Breast epithelium (tissue), 4 donors: ENCODE data around the gene RCSD1. TPM values are rescaled to one million over a fixed set of nuclear protein-coding genes. Genes with fewer than 3 reads are reported as not detected.

ENCODE experiments used
- DNase-seq, 2 donors: peaks; one replicate each; pipeline ENCODE4 v3.0.0-alpha.2; 2019; ENCODE audit warnings: low spot score in 2 of 2
- H3K27ac ChIP-seq, 2 donors: fragments of 200-600 bp; sonication (generic) in 1 of 2; one replicate each; pipeline ENCODE4 v1.5.1; 2016 to 2019; ENCODE audit warnings: mild to moderate bottlenecking in 1 of 2
- H3K27me3 ChIP-seq, 2 donors: fragments of 200-600 bp; sonication (generic) in 1 of 2; one replicate each; pipeline versions ENCODE4 v1.5.1 to v1.6.0; 2017 to 2019; ENCODE audit warnings: control low read depth in 1 of 2, mild to moderate bottlenecking in 1 of 2
- H3K36me3 ChIP-seq: fragments of 200-600 bp; one replicate; pipeline ENCODE4 v1.5.1; 2019
- H3K4me1 ChIP-seq, 2 donors: fragments of 200-600 bp; sonication (generic); one replicate each; pipeline ENCODE4 v1.5.1; 2016 to 2019; ENCODE audit warnings: control low read depth in 1 of 2
- H3K4me3 ChIP-seq, 3 donors: fragments of 200-600 bp; sonication (generic); 1 replicate in 2 of 3; 2 replicates in 1 of 3; pipeline ENCODE4 v1.5.1; 2016 to 2019; ENCODE audit warnings: mild to moderate bottlenecking in 3 of 3, moderate library complexity in 2 of 3
- H3K9me3 ChIP-seq, 2 donors: fragments of 200-600 bp; sonication (generic) in 1 of 2; one replicate each; pipeline ENCODE4 v1.5.1; 2016 to 2019; ENCODE audit warnings: control low read depth in 1 of 2
- POLR2A ChIP-seq: fragments of 450-650 bp; IDR thresholded peaks from one replicate; pipeline ENCODE4 v1.6.1; 2016; ENCODE audit warnings: antibody characterized with exemption, mild to moderate bottlenecking, moderate library complexity
- POLR2AphosphoS5 ChIP-seq, 3 donors: sonication (generic); formaldehyde crosslinking; IDR thresholded peaks; one replicate each; pipeline ENCODE4 v1.6.1; 2017; ENCODE audit warnings: antibody characterized with exemption in 3 of 3
- intact Hi-C: fragments of 100-400 bp; cut with DNase I; formaldehyde crosslinking; loops from one replicate; pipeline ENCODE4 v1.15.1; 2023; ENCODE audit warnings: low total_unique reads
- total RNA-seq, 3 donors: library from RNA; depleted of rRNA; stranded (reverse); fragments of >200 nt; gene quantifications; one replicate each; pipeline ENCODE4 v1.1.0, GENCODE V29; 2016
- TF ChIP-seq, protein P1 (sequence below), 3 donors: fragments of 450-650 bp; IDR thresholded peaks; one replicate each; pipeline ENCODE4 v1.5.1; 2016 to 2017; ENCODE audit warnings: antibody characterized with exemption in 3 of 3, mild to moderate bottlenecking in 3 of 3, moderate library complexity in 3 of 3

RCSD1 gene, protein sequence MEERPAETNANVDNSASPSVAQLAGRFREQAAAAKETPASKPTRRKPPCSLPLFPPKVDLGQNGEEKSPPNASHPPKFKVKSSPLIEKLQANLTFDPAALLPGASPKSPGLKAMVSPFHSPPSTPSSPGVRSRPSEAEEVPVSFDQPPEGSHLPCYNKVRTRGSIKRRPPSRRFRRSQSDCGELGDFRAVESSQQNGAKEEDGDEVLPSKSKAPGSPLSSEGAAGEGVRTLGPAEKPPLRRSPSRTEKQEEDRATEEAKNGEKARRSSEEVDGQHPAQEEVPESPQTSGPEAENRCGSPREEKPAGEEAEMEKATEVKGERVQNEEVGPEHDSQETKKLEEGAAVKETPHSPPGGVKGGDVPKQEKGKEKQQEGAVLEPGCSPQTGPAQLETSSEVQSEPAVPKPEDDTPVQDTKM
- 10 to 100 TPM; 11.5 to 29.0 (median 12.0) TPM for total RNA-seq

DNA sequence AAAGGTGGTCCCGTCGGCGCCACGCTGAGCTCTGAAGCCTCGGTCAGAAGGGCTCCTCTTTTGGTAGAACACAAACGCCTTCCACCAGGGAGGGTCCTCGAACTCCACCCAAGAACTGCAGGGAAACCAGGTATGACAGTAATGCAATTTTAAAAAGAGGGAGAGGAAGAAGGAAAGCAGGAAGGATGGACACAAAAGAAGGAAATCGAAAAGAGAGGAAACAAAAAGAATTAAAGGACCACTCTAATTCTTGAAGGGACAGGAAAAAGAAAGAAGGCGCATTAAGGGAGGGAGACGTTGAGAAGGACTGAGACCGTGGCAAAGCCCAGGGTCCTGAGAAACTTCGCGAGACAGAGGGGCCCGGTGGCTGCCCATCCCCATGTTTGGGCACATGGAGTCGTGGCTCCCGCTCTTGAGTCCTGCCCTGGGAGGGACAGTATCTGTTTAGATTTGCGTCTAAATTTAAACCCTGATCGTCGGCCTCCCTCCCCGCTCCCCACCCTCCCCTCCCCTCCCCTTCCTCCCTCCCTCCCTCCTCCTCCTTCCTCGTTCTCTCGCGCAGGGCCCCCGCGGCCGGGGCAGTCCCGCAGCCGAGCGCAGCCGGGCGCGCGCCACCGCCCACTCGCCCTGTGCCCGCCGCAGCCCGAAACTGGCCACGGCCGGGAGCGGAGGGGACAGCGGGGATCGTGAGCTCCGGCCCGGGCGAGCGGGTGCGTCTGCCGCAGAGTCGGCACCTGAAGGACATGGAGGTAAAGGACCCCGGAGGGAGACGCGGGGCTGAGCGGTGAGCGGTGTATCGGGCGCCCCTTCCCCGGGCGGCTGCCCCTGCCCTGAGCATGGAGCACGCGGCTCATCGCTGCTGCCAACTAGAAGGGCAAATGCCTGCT lies at the start of gene RCSD1:
Gene RCSD1 (plus strand): TSS at position 552 of the 887 bp plus-strand sequence. CDS start 192 bp downstream, at position 744.
- no peaks in the 10 kb centered on the region for H3K36me3 ChIP-seq
- intact Hi-C loops = no loop called here
- peak within 1 kb of the TSS; percentile 56 to 93 (median 65) for H3K4me3 ChIP-seq
- DNase-seq = no peak
- H3K4me1 ChIP-seq = no peaks in the 10 kb centered on the region
- no peaks in the 10 kb centered on the region for H3K9me3 ChIP-seq
- peak within 1 kb of the TSS; percentile 72 to 92 for H3K27ac ChIP-seq
- H3K27me3 ChIP-seq = no peaks in the 10 kb centered on the region
- TF ChIP-seq, protein P1, sequence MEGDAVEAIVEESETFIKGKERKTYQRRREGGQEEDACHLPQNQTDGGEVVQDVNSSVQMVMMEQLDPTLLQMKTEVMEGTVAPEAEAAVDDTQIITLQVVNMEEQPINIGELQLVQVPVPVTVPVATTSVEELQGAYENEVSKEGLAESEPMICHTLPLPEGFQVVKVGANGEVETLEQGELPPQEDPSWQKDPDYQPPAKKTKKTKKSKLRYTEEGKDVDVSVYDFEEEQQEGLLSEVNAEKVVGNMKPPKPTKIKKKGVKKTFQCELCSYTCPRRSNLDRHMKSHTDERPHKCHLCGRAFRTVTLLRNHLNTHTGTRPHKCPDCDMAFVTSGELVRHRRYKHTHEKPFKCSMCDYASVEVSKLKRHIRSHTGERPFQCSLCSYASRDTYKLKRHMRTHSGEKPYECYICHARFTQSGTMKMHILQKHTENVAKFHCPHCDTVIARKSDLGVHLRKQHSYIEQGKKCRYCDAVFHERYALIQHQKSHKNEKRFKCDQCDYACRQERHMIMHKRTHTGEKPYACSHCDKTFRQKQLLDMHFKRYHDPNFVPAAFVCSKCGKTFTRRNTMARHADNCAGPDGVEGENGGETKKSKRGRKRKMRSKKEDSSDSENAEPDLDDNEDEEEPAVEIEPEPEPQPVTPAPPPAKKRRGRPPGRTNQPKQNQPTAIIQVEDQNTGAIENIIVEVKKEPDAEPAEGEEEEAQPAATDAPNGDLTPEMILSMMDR (IDR thresholded peaks at IDR 0.05) = no peak
- TF ChIP-seq POLR2A (no peak), POLR2AphosphoS5 (IDR thresholded peaks at IDR 0.05) (no peak)

DNA sequence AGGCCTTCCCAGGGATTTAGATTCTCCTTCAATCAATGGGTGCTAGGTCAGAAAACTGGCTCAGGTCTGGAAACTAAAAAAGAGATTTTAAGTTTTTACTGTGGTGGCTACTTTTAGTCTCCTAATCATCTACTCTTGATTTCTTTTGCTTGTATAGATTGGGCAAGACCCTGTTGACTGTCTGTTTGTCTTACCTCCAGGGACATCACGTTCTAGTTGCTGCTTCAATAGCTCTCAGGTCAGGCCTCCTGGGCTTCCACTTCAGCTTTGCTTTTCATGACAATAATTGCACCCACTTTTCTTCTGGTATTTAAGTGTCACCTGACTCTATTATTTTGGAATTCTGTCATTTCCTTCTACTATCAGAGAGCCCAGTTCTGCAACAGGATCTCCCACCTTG lies 48.0 kb upstream of the RCSD1 start:
- no peaks in the 10 kb centered on the region for H3K9me3 ChIP-seq
- H3K4me3 ChIP-seq = no peak overlapping the region
- H3K27me3 ChIP-seq = no peaks in the 10 kb centered on the region
- no peak for TF ChIP-seq POLR2AphosphoS5 (IDR thresholded peaks at IDR 0.05)
- no peak for TF ChIP-seq POLR2A
- TF ChIP-seq, protein P1 (IDR thresholded peaks at IDR 0.05) = no peak
- H3K4me1 ChIP-seq = no peaks in the 10 kb centered on the region
- intact Hi-C loops = no loop called here
- DNase-seq = no peak
- no peak overlapping the region for H3K27ac ChIP-seq
- no peaks in the 10 kb centered on the region for H3K36me3 ChIP-seq

DNA sequence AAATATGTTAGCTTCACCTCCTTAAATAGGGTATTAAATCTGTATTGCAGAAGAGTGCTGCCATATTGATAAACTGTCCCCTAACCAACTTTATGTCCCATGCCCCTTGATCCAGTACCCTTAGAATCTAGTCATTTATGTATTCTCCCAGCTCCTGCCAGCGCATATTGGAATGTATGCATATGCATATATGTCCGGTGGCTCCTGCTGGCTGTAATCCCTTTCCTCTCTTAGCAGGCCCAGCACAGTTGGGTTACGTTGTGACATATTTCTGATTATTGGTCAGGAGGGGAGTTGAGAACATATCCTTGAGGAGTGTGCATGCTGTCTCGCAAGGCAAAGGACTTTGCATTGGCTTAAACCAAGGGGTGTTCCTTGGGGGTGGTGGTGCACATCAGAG lies 47.3 kb upstream of the RCSD1 start:
- no peaks in the 10 kb centered on the region for H3K27me3 ChIP-seq
- TF ChIP-seq, protein P1 (IDR thresholded peaks at IDR 0.05) = no peak
- TF ChIP-seq POLR2AphosphoS5 (IDR thresholded peaks at IDR 0.05) = no peak
- no peak for TF ChIP-seq POLR2A
- no peak overlapping the region for H3K27ac ChIP-seq
- no peak for DNase-seq
- H3K4me1 ChIP-seq = no peaks in the 10 kb centered on the region
- intact Hi-C loops = no loop called here
- H3K4me3 ChIP-seq = no peak overlapping the region
- no peaks in the 10 kb centered on the region for H3K36me3 ChIP-seq
- H3K9me3 ChIP-seq = no peaks in the 10 kb centered on the region

DNA sequence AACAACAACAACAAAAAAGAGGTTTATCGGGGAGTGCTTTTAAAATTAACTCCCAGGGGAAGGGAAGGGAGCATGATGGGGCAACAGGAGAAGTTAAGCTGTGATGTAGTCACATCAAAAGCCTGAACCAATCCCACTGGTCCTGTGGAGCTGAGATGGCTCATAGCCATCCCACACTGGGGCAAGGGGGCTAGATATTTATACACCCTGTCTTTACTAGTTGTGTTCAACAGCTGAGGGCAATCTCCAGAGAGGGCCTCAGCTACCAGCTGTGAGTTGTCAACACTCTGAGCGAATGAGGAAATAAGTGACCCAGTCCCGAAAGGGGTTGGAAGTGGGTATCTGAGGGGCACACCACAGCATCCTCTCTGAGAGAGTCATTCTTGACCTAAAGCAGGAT lies 45.5 kb upstream of the RCSD1 start:
- Histone ChIP-seq H3K36me3 (no peaks in the 10 kb centered on the region), H3K9me3 (no peaks in the 10 kb centered on the region), H3K27me3 (no peaks in the 10 kb centered on the region), H3K4me1 (no peaks in the 10 kb centered on the region), H3K27ac (no peak overlapping the region), H3K4me3 (no peak overlapping the region)
- no peak for TF ChIP-seq POLR2A
- TF ChIP-seq POLR2AphosphoS5 (IDR thresholded peaks at IDR 0.05) = no peak
- intact Hi-C loops = no loop called here
- no peak for DNase-seq

DNA sequence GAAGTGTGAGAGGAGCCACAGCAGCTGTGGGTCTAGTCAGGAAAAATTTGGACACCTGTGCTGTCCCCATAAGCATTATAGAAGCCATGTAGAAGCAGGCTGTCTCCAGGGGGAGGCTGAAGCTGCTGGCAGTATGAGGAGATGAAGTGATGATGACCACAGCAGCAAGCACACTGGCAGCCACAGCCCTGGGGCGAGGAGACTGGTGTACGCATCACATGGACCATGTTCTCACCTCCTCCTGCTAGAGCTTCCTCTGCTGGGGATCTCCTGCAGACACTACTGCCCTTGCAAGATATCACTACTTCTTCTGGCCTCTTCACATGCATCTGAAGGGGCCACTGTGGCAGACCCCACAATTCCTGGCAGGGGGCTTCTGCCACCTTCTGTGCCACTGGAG lies 42.7 kb upstream of the RCSD1 start:
- H3K36me3 ChIP-seq = no peaks in the 10 kb centered on the region
- DNase-seq = no peak
- no peaks in the 10 kb centered on the region for H3K9me3 ChIP-seq
- intact Hi-C loops = no loop called here
- no peaks in the 10 kb centered on the region for H3K4me1 ChIP-seq
- TF ChIP-seq POLR2AphosphoS5 (IDR thresholded peaks at IDR 0.05) = no peak
- TF ChIP-seq, protein P1 (IDR thresholded peaks at IDR 0.05) = no peak
- TF ChIP-seq POLR2A = no peak
- no peaks in the 10 kb centered on the region for H3K27me3 ChIP-seq
- H3K4me3 ChIP-seq = no peak overlapping the region
- H3K27ac ChIP-seq = no peak overlapping the region
